KOPT-K1 (cell line): Measurements from ENCODE around the gene SPAG17.

Source experiments
- H3K27ac ChIP-seq: fragments of 200-600 bp; sonication (generic); 2 replicates; pipeline ENCODE4 v1.5.1; 2016; ENCODE audit warnings: antibody characterized with exemption, mild to moderate bottlenecking, low read depth, low read length; ENCODE audit not compliant: poor library complexity, severe bottlenecking
- H3K36me3 ChIP-seq: fragments of 200-600 bp; sonication (generic); 2 replicates; pipeline ENCODE4 v1.5.1; 2017; ENCODE audit warnings: antibody characterized with exemption, mild to moderate bottlenecking, low read length, moderate library complexity; ENCODE audit not compliant: insufficient read depth
- H3K9me3 ChIP-seq: fragments of 200-600 bp; sonication (generic); 2 replicates; pipeline ENCODE4 v1.5.1; 2017; ENCODE audit warnings: antibody characterized with exemption, low read length, mild to moderate bottlenecking; ENCODE audit not compliant: insufficient read depth, poor library complexity, severe bottlenecking

The SPAG17 gene

DNA sequence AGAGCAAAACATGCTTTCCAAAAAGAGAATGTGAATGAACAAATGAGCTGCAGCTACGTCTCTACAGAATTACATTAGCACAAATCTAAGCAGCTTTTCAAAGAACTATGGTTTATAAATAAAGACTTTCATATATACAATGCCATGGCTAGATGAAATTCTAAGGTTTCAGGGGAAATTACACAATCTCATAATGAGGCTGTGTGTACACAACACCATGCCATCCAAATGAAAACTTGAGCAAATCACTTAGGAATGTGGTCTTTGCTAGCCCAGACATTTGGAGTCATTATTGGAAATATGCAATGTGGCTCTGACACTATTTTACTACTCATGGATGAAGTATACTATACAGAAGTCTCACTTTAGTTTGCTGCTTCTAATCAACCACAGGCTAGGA, 37.5 kb downstream of the SPAG17 start:
- no peaks in the 10 kb centered on the region for H3K9me3 ChIP-seq
- no peaks in the 10 kb centered on the region for H3K36me3 ChIP-seq
- no peak overlapping the region for H3K27ac ChIP-seq

DNA sequence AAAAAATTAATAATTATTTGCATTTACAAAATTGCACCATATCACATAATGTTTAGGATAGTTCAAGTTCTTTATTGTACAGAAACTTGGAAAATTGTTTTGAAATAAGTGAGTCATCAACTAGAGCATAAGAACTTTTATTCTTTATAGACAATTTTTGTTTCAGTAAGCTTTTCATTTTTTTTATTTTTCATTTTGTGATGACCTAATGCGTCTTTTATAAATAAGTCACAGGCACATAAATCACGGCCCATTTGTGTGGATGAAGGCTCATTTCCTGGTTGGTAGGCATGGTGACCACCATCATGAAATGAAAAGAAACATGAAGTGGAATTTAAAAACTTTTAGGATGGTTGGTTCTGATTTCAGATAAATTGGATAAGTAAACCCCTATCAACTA, 39.3 kb downstream of the SPAG17 start:
- Histone ChIP-seq H3K27ac (no peak overlapping the region), H3K9me3 (no peaks in the 10 kb centered on the region), H3K36me3 (no peaks in the 10 kb centered on the region)

DNA sequence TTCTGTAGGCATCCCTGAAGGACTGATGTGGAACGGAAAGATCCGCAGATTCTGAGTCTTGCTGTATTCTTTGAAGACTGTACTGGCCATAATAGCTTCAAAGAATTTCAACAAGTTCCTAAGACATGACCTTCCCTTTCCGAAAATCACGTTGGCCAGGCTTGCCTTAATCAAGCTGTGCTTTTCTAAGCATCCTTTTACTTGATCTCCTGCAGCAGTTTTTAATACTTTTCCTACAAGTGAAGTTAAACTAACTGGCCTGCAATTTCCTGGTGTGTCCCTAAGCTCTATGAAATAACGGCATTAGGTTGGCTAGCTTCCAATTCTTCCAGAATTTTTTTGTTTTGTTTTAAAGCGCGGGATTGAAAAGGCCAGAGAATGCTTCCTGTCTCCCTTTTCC, 40.3 kb downstream of the SPAG17 start:
- Histone ChIP-seq H3K27ac (no peak overlapping the region), H3K36me3 (no peaks in the 10 kb centered on the region)

DNA sequence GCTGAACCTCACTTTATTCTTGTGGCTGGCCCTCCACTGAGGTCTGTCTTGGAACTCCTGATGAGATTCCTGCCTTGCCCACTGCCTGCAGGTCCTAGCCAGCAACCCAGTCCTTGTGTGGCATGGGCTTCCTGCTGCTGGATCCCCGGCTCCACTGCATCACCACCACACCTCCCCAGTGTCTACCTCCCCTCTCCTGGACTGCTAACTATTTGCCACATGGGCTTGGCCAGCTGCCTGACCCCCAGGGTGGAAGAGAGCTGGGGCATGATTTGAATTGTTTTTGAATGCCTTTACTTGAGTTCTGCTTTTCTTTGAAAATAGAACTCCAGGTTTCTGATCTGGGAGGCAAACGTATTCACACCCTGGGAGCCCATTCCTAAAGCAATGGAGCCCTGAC, 41.2 kb downstream of the SPAG17 start:
- no peaks in the 10 kb centered on the region for H3K9me3 ChIP-seq

More for the DNA sequence above, 40.3 kb downstream of the SPAG17 start:
- H3K9me3 ChIP-seq: no peaks in the 10 kb centered on the region

DNA sequence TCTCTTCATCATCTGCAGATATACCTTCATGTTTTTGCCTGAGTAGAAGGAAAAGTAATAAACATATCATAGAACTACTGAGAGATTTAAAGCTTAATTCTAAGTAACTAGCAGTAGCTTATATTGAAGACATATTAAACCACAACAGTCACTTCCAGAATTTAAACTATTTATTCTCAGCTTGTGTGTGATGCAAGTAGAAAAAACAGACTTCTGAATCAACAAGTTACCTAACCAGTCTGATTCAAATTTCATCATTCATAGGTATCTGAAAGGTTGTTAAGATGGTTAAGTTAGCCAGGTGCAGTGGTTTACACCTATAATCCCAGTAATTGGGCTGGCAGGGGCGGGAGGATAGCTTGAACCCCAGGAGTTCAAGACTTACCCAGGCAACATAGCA, 41.9 kb downstream of the SPAG17 start:
- Histone ChIP-seq H3K36me3 (no peaks in the 10 kb centered on the region), H3K27ac (no peak overlapping the region), H3K9me3 (no peaks in the 10 kb centered on the region)

More for the DNA sequence above, 41.2 kb downstream of the SPAG17 start:
- Histone ChIP-seq H3K27ac (no peak overlapping the region), H3K36me3 (no peaks in the 10 kb centered on the region)

DNA sequence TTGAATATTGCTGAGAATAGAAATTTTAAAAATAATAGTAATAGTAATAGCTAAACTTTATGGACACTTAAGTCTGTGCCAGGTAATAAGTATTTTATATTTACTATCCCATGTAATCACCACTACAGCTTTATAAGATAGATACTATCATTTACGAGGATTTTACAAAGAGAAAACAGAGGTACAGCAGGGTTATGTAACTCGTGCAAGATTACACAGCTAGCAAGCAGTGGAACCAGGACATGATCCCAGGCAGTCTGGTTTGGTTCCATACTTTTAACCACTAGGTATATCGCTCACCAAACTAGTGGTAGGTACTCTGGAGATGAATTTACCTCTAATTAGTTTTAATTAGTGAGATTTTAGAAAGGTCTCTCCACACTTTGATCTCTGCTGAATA, 42.5 kb downstream of the SPAG17 start:
- no peak overlapping the region for H3K27ac ChIP-seq
- H3K9me3 ChIP-seq: no peaks in the 10 kb centered on the region
- H3K36me3 ChIP-seq: no peaks in the 10 kb centered on the region

DNA sequence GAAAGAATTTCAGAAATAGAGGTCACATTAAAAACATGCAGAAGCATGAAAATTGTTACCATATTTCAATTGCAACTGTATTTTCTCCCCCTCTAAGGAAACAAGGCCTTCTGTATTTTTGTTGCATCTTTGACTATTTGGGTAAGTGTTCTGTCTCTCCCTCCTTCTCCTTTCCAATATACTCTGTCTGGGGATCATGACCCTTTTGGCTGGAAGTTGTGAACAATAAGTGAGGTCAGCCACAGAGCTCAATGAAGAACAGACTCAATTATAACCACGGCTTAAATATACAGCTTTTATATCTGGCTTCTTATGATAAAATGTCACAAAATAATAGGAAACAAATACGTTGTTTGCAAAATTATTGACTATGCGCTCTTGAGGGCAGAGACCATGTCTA, 47.1 kb downstream of the SPAG17 start:
- no peak overlapping the region for H3K27ac ChIP-seq
- H3K9me3 ChIP-seq: no peaks in the 10 kb centered on the region
- H3K36me3 ChIP-seq: no peaks in the 10 kb centered on the region

DNA sequence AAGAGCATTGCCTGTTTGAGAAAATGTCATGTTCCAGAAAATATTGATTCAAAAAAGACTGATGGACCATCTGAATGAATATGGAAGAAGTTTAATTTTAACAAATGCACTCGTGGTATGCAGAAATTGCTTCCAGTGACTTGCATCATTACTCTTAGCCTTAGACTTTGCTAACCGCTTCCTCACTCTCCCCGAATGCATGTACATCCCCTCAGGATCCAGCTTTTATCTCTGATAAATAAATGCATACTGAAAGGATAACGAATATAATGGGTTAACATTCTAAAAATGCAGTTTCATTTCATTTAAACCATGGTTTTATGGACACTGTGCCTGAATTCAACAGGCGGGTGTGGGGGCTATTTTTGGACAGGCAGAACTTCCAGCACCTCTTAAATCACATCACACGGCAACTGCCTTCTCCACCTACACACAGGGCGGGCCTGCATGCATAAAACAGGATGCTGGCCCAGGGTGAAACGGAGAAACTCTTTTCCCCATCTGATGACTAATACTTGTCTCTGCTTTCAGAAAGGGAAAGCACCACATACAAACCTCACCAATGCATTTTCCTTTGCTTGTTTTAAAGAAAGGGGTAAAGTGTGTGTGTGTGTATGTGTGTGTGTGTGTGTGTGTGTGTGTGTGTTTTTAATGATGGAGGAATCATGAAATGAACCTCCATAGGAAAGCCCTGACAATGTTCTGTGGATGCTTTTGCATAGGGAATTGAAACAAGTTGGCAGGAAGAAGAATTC, 48.7 kb downstream of the SPAG17 start:
- no peaks in the 10 kb centered on the region for H3K36me3 ChIP-seq
- H3K27ac ChIP-seq: no peak overlapping the region
- H3K9me3 ChIP-seq: no peaks in the 10 kb centered on the region

DNA sequence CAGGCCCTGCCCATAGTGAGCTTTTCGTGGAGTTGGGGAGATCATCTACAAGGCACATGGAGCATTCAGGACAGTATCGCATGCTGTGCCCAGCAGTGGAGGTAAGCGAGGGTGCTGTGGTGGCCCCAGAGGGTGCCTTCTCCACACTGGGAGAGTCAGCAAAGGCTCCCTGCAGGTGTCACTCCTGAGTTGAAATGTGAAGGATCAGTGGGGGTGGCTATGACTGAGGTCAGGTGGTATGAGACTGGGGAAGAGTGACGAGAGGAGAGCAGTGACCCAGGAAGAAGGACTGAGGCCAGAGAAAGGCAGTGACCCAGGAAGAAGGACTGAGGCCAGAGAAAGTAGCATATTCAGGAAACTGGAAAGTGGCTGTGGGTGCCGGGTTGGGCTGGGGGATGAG, 53.0 kb downstream of the SPAG17 start:
- Histone ChIP-seq H3K9me3 (no peaks in the 10 kb centered on the region), H3K27ac (no peak overlapping the region), H3K36me3 (no peaks in the 10 kb centered on the region)

DNA sequence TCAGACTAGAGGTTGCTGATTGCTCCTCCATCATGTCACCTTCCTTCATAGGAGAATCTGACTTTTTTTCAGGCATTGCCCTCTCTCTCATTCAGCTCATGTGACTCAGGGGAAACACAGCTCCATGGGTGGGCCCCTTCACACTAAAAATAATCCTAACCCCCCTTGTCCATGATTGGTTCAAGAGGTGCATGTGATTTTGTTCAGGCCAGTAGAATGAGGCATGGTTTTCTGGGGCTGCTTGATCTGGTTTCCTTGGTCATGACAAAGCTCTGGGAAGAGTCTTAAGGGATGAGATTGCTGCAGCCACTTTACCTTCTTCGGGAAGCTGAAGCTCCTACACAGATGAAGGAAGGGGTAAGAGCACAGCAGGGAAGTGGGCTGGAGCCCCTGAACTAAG, 56.3 kb downstream of the SPAG17 start:
- no peaks in the 10 kb centered on the region for H3K36me3 ChIP-seq
- H3K27ac ChIP-seq: no peak overlapping the region
- no peaks in the 10 kb centered on the region for H3K9me3 ChIP-seq

DNA sequence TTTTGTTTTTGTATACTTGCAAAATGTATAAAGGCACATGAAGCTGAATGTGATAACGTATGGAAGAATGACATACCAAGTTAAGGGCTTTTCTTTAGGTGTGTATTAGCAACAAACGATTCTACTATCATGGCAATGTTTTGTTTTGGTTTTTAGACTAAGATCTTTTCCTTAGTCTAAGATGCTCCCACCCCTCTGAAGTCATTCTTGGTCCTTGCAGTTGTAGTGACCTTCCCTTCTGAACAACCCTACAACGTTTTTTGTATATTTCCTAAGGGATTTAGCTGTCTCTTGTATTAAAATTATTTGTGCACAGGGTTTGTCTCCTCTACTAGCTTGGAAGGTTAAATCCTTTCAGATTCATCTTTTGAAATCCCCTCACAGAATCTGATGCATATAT, 61.0 kb downstream of the SPAG17 start:
- Histone ChIP-seq H3K9me3 (no peaks in the 10 kb centered on the region), H3K36me3 (no peaks in the 10 kb centered on the region), H3K27ac (no peak overlapping the region)

DNA sequence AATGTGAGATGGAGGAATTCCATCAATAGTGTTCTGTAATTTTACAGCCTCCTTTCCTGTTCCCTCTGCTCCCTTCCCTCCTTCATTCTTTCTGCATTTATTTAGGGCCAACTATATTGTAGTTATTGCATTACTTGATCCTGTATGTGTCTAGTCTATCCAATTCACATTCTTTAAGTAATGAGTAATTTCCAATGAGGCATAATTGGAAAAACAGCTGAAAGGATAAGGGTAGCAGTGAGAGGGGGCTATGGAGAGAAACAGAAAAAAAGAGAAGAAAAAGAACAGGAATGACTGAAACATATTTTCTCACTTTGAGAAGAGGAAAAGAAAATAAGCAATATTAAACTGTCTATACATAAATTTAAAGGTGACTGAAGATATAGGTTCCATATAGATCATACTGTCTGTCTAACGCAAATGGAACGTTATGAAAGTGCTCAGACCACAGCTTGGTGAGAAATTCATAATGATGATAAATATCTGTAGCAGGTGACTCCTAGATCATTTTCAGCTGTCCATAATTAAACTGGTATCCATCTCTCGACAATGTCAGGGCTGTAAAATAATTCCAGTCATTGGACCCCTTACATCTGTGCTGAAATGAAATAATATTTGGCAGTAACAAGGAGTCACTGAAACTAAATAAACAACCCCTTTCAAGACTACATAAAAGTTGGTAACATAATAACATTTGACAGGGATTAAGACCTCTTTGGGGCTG, 61.8 kb downstream of the SPAG17 start:
- H3K9me3 ChIP-seq: no peaks in the 10 kb centered on the region
- no peaks in the 10 kb centered on the region for H3K36me3 ChIP-seq
- no peak overlapping the region for H3K27ac ChIP-seq

DNA sequence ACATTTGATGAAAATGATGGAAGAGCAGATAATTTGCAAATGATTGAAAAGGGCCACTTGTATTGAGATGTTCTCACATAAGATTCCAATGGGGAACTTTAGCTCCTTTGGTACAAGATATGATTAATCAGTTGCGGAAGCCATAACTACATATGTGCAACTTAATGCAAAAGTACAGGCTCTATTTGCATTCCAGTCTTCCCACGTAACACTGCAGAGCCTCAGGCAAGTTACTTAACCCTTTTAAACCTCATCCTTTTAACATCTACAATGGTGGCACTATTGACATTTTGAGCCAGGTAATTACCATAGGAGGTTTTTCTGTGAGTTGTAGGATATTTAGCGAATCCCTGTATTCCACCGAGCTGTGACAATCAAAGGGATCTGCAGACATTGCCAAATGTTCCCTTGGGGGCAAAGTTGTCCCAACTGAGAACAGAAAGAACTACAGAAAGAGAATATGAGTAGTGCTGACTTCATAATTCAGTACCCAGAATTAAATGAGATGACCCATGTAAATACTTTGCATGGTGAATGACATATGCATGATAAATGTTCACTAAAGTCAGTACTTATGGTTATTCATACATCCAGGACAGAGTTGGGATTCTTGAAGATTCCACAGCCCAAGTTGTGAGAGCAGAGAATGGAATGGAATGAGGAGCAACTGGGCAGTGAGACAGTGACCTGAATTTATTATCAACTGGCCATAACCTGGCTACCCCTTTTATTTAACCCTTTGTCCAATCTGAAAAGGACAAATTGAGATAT, 62.6 kb downstream of the SPAG17 start:
- Histone ChIP-seq H3K9me3 (no peaks in the 10 kb centered on the region), H3K27ac (no peak overlapping the region), H3K36me3 (no peaks in the 10 kb centered on the region)

DNA sequence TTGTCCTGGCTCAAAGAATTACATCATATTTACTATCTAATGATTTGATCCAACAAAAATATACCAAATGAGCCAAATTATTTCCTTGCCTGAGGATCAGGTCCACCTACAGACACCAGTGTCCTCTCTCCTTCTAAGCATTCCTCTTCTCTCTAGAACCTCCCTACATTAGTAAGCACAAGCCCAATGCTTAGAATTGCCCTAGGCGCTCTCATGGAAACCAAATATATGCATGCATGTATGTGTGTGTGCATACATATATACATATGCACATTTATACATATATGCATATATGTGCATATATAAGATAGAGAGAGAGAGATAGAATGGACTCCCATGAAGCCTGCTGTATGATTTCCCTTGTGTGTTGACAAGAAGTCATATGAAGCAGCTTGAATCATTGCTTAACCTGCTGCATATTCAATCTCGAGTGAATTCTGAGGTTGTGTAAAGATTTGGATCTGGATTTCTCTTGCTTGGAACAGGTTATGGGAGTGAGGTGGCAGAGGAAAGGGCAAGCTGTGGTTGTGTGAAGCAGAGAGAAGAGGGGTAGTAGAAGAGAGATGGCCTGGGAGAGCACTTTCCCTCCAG, 66.1 kb downstream of the SPAG17 start:
- Histone ChIP-seq H3K36me3 (no peaks in the 10 kb centered on the region), H3K27ac (no peak overlapping the region)

DNA sequence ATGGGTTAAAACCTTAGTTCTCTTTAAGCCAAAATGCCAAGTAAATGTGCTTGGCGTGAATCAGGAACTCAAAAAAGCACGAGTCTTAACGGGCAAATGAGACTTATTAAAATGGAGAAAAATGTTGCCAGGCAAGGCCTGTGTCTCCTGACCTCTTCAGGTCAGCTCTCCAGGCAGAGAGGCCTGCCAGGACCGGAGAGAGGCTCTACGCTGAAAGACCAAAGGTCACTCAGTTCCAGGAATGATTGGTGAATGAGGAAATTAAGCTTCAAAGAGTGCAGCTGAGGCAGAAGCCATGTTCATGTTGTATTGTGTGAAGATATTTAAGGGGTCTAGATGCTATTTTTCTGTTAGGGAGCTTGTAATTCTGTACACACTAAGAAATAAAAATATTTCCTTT, 66.6 kb downstream of the SPAG17 start:
- Histone ChIP-seq H3K27ac (no peak overlapping the region), H3K36me3 (no peaks in the 10 kb centered on the region), H3K9me3 (no peaks in the 10 kb centered on the region)

More for the DNA sequence above, 66.1 kb downstream of the SPAG17 start:
- no peaks in the 10 kb centered on the region for H3K9me3 ChIP-seq
